DOHH2 (cell line): ENCODE results near the gene GPRC5C.

Experiments
- EZH2phosphoT487 ChIP-seq: fragments of 200-600 bp; sonication (generic); IDR thresholded peaks from 2 replicates; pipeline ENCODE4 v1.6.1; 2017; ENCODE audit warnings: borderline replicate concordance, mild to moderate bottlenecking, antibody characterized with exemption, low read length, moderate library complexity, mixed read lengths
- TF ChIP-seq, protein P1 (sequence below): fragments of 200-600 bp; sonication (generic); IDR thresholded peaks from one replicate; pipeline ENCODE4 v1.5.1; 2014; ENCODE audit warnings: antibody characterized with exemption, mild to moderate bottlenecking, low read depth, low read length; ENCODE audit not compliant: poor library complexity, severe bottlenecking

GRCh38 chr17:74424117-74424516 lies 7.8 kb upstream of the GPRC5C start:
- TF ChIP-seq, protein P1, sequence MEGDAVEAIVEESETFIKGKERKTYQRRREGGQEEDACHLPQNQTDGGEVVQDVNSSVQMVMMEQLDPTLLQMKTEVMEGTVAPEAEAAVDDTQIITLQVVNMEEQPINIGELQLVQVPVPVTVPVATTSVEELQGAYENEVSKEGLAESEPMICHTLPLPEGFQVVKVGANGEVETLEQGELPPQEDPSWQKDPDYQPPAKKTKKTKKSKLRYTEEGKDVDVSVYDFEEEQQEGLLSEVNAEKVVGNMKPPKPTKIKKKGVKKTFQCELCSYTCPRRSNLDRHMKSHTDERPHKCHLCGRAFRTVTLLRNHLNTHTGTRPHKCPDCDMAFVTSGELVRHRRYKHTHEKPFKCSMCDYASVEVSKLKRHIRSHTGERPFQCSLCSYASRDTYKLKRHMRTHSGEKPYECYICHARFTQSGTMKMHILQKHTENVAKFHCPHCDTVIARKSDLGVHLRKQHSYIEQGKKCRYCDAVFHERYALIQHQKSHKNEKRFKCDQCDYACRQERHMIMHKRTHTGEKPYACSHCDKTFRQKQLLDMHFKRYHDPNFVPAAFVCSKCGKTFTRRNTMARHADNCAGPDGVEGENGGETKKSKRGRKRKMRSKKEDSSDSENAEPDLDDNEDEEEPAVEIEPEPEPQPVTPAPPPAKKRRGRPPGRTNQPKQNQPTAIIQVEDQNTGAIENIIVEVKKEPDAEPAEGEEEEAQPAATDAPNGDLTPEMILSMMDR, result no peak
- no peak for TF ChIP-seq EZH2phosphoT487
